GM23248 (cell line): Measurements from ENCODE around the gene COA8.

ENCODE experiments used
- EZH2 ChIP-seq: fragments of 200-600 bp; sonication (generic); IDR thresholded peaks from 2 replicates; pipeline ENCODE4 v1.6.1; 2018; ENCODE audit warnings: antibody characterized with exemption, mild to moderate bottlenecking; ENCODE audit not compliant: insufficient read depth, poor library complexity, severe bottlenecking
- EZH2phosphoT487 ChIP-seq: fragments of 200-600 bp; sonication (generic); IDR thresholded peaks from 2 replicates; pipeline ENCODE4 v1.6.1; 2018; ENCODE audit warnings: antibody characterized with exemption, moderate library complexity, mild to moderate bottlenecking, low read depth; ENCODE audit not compliant: insufficient read depth

DNA sequence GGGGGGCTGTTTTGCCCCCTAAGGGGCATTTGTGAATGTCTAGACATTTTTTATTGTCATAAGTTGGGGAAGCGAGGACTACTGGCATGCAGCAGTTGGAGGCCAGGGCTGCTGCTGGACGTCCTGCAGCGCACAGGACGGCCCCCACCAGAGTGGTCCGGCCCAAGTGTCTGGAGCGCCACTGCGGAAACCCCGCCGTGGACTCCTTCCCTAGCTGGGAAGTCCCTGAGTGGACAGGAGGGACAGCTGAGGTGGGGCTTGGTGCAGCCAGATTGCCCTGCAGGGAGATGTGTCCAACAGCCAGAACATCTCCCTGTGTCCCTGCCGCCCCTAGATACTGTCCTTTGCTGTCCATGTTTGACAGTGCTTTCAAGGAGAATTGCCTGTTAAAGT, 45.6 kb upstream of the COA8 start:
- TF ChIP-seq EZH2, result no peak
- no peak for TF ChIP-seq EZH2phosphoT487
